Stimulated activated CD4-positive, alpha-beta T cell treated with anti-CD3 and anti-CD28 coated beads, TNF-alpha, amount 100 ng/mL, for 24 hours (primary cell): ENCODE measurements around the gene DPPA3.
"Not testable (repeated sequence)": the region's sequence is repeated elsewhere in the genome, so short reads cannot be mapped to it uniquely, and the experiment has no call there.

ENCODE experiments used
- DNase-seq, 3 experiments: peaks; one replicate each; pipeline ENCODE4 v3.0.0-alpha.2; 2020; ENCODE audit warnings: low read depth in 3 of 3

DPPA3 gene

DNA sequence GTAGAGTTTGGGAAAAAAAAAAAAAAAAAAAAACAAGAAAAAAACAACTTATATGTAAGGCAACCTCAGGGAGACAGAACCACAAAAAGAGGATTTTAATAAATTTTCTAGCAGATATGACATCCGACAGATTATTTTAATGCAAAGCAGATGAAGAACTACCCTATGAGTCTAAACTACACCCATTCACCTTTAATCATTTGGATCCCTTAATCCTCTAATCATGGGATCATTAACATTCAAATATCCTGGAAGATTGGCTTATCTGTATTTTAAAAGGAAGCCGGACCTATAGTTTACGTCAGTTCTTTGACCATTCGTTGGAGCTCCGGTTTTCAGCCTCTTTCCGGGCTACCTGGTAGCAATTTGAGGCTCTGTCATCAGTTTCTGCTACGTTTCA, at the start of gene DPPA3:
Gene DPPA3, plus strand, starts transcription at position 301 of the 400 bp plus-strand sequence. CDS start 138 bp downstream, outside the sequence.
- no peak for DNase-seq

- no peak for DNase-seq
These were observed 49.5 kb upstream of the DPPA3 start for GRCh38 chr12:7661741-7662140.

GRCh38 chr12:7666595-7666994, 44.6 kb upstream of the DPPA3 start:
- DNase-seq, result no peak

GRCh38 chr12:7667125-7667524, 44.1 kb upstream of the DPPA3 start:
- no peak for DNase-seq

DNA sequence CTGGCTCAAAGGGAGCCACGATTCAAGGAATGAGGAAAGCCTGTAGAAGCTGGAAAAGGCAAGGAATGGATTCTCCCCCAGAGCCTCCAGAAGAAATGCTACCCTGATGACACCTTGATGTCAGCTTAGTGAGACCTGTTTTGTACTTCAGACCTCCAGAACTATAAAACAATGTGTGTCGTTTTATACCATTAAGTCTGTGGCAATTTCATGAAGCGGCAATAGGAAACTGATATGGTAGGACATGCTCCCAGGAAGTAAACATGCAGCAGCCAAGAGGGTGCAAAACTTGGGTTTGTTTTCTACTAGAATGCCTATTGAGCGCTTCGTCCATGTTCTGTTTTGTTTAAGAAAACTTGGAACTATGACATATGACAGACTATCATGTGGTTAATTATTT, 43.1 kb upstream of the DPPA3 start:
- no peak for DNase-seq

- not testable (repeated sequence) for DNase-seq
These were observed 35.8 kb upstream of the DPPA3 start for GRCh38 chr12:7675455-7675854.

- peak in 1 of 3 experiments; percentile 1 for DNase-seq
These were observed 33.8 kb upstream of the DPPA3 start for GRCh38 chr12:7677432-7677888.

- no peak for DNase-seq
These were observed 32.5 kb upstream of the DPPA3 start for GRCh38 chr12:7678744-7679143.

- no peak for DNase-seq
These were observed 31.8 kb upstream of the DPPA3 start for GRCh38 chr12:7679251-7680045.

DNA sequence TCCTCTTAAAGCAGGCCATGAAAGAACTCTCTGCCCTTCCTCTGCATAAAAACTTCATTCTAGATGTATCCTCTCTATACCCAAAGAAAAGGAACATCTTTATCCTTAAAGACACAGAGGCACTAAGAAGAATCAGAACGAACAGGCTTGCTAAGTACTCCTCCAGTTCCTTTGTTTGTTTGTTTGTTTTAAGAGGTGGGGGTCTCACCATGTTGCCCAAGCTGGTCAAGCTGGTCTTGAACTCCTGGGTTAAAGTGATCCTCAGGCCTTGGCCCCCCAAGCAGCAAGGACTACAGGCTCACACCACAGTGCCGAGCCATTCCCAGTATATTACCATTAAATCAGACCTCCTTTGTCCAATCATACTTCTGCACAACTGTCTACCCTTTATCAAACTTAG, 29.7 kb upstream of the DPPA3 start:
- no peak for DNase-seq

DNA sequence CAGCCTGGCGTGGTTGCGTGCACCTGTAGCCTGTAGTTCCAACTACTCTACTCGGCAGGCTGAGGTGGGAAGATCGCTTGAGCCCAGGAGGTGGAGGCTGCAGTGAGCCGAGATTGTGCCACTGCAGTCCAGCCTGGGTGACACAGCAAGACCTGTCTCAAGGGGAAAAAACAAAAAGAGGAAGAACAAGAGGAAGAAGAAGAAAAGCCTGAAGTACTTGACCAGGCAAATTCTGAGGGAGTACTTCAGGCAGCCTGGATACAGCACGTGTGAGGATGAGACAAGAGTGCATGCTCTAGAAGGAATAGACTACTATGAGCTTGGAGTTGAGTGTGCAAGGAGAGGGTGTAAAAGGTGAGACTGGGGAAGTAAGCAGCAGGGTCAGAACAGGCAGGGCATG, 17.4 kb upstream of the DPPA3 start:
- no peak for DNase-seq

DNA sequence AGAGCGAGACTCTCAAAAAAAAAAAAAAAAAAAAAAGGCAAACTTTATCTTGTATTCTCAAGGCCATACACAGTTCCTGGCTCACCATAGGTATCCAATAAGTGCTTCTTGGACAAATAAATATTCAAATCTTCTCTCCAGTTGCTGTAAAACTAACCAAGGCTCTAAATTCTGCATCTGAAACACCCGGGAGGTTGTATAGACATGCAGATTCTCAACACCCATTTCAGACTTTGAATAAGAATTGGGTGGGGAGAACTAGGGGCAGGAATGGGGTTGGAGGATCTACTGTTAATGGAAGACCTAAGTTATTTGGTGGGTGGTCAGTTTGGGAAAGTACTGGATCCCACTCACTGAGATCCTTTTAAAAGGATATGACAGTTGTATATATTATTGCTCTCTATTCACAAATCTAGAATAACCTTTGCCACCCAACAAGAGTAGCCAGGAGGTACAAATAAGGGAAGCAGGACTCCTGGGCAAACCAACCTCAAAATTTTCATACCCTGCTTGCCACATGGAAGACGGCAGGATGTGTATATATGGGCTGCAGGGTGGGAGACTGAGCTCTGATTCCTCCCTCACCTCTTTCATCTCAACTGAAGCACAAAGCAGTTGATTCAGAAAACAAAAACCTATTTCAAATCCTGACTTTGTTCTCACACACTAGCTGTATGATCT, 16.5 kb upstream of the DPPA3 start:
- no peak for DNase-seq

DNA sequence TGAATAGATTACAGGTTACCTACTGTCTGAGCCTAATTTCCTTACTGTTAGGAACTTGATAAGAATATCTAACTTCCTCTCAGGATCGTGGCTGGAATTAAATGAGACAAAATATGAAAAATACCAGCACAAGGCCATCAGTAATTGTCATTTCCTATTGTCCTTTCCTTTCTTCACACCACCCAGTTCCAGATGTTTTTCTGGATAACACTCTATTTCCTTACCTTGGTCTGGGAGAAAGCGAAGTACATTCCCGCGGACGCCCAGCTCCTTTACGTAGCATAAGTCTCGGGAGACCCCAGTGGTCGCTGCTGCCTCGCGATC, 16.0 kb upstream of the DPPA3 start:
- DNase-seq, result no peak

- DNase-seq, result no peak
These were observed 15.6 kb upstream of the DPPA3 start, which contains the start of gene GDF3 for GRCh38 chr12:7695566-7696197. Gene GDF3, minus strand, starts transcription at chr12:7695775. Its CDS starts 47 bp downstream, at chr12:7695728.

GRCh38 chr12:7705846-7706245, 5.4 kb upstream of the DPPA3 start:
- DNase-seq, result no peak

DNA sequence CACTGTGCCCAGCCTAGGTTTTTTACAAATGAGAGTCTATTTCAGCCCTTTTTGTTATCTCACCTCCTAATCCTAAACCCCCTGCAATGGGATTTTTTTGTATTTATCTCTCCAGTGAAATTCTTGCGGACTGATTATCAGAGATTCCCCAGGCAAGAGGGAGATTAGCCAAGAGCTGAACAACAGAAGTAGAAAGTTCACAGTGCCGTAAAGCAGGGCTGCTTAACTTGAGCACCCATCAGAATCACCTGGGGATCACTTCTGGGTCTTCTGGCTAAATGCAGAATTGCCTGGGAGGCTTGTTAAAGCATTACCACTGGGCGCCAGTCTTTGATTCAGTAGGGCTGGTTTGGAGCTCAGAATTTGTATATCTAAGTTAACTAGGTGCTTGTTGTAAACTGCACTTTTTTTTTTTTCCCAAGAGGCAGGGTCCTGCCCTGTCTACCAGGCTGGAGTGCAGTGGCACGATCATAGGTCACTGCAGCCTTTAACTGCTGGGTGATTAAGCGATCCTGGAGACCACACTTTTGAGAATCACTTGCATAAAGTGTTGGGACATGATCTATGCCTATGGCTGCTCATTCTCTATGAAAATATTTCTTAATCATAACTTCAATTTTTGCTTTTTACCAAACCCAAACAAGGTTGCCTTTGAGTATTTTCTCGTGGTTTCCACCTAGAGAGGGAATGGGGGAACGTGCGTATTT, 1.1 kb upstream of the DPPA3 start:
- no peak for DNase-seq

DNA sequence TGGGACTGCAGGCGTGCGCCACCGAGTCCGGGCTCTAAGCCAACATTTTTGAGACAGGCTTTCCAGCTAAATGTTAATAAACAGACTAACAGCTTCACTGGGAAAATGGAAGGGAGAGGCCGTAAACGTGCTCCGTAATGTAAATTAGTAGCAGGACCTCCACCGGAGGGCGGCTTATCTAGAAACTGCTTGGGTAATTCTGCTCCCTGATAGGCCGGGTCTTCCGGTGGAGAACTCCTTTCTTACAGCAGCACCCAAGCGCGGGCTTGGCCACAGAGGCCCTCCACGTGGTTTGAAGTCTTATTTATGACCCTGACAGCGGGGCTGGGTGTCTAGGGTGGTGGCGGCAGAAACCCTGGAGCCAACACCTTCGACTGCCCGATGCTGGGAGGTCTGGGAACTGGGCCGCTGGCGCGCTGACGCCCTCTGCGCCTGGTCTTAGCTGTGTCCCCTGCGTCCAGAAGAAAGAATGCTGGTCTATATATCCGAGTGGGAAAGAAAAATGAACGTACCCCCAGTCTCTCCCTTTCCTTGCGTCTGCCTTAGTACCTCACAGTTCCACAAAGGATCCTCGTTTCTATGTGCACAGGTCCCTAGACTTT, 1.7 kb downstream of the DPPA3 start:
- DNase-seq, result no peak

DNA sequence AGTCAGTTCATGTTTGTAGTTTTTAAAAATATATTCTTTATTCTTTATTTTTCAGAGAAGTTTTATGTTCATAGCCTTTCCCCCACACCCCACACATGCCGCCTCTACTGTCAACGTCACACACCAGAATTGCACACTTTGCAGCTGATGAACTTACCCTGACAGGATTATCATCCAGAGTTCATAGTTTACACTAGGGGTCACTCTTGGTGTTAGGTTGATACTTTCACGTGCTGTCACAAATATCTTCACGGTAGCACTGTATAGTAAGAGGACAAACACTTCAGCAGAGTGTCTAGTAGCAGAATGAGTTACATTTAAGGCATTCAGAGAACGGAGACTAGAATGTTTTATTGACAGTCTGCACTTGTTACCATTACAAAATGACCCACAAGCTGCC, 5.1 kb downstream of the DPPA3 start:
- no peak for DNase-seq

GRCh38 chr12:7719946-7720730, 8.9 kb downstream of the DPPA3 start:
- DNase-seq, result no peak

DNA sequence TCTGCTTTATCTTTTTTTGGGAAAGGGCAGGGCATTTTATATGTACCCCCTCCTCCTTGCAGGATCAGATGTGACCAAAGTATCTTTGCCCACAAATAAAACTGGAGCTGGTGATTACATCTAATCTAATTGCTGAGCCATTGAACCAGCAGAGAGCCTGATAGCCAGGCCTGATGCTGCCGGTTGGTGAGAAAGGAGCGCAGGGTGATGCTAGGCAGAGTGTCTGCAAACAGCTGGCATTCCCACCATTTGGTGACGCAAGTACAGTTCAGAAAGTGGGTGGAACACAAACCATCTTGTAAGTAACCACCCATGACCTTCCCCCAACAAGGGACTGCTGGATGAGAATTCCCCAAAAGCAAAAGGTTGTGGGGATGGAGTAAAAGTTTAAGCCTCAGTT, 12.7 kb downstream of the DPPA3 start:
- DNase-seq, result no peak

- no peak for DNase-seq
These were observed 18.5 kb downstream of the DPPA3 start for GRCh38 chr12:7729746-7730145.
